Activated naive CD8-positive, alpha-beta T cell treated with anti-CD3 and anti-CD28 coated beads for 36 hours (primary cell): ENCODE measurements around the gene TMA16. TPM values are rescaled to one million over a fixed set of nuclear protein-coding genes. Genes with fewer than 3 reads are reported as not detected.

ENCODE experiments used
- DNase-seq: peaks from one replicate; pipeline ENCODE4 v3.0.0; 2021
- H3K27ac Mint-ChIP-seq: one replicate; pipeline ENCODE4 v1.8.0; 2022; ENCODE audit warnings: mild to moderate bottlenecking, moderate library complexity, mixed read lengths
- H3K27me3 Mint-ChIP-seq: one replicate; pipeline ENCODE4 v1.8.0; 2022; ENCODE audit warnings: mild to moderate bottlenecking, mixed read lengths
- H3K36me3 Mint-ChIP-seq: one replicate; pipeline ENCODE4 v1.8.0; 2021; ENCODE audit warnings: mild to moderate bottlenecking, mixed read lengths
- H3K4me1 Mint-ChIP-seq: one replicate; pipeline ENCODE4 v1.8.0; 2021; ENCODE audit warnings: mixed read lengths
- H3K4me3 Mint-ChIP-seq: one replicate; pipeline ENCODE4 v1.8.0; 2022; ENCODE audit warnings: mild to moderate bottlenecking, moderate library complexity, mixed read lengths
- H3K9me3 Mint-ChIP-seq: one replicate; pipeline ENCODE4 v1.8.0; 2022; ENCODE audit warnings: mixed read lengths
- total RNA-seq, 2 experiments: library from RNA; stranded (reverse); gene quantifications; one replicate each; pipeline ENCODE4 v1.2.3, GENCODE V29; 2021

The TMA16 gene
- total RNA-seq, 2 experiments from 2014 or later, result 48.4 to 57.4 TPM

- Mint-ChIP-seq H3K27ac (no peak overlapping the region), H3K27me3 (no peaks in the 10 kb centered on the region), H3K4me3 (no peak overlapping the region), H3K36me3 (peaks cover 3% of the 10 kb centered on the region), H3K9me3 (no peaks in the 10 kb centered on the region), H3K4me1 (no peaks in the 10 kb centered on the region)
- DNase-seq, result no peak
Measured at GRCh38 chr4:163540448-163540847, 46.0 kb downstream of the TMA16 start.

GRCh38 chr4:163540977-163541376 lies 46.5 kb downstream of the TMA16 start:
- Mint-ChIP-seq H3K27me3 (no peaks in the 10 kb centered on the region), H3K27ac (no peak overlapping the region), H3K9me3 (no peaks in the 10 kb centered on the region), H3K36me3 (peaks cover 3% of the 10 kb centered on the region), H3K4me3 (no peak overlapping the region), H3K4me1 (no peaks in the 10 kb centered on the region)
- no peak for DNase-seq

GRCh38 chr4:163542275-163542674 lies 47.8 kb downstream of the TMA16 start:
- Mint-ChIP-seq H3K4me1 (no peaks in the 10 kb centered on the region), H3K27ac (no peak overlapping the region)

GRCh38 chr4:163544407-163545038 lies 50.0 kb downstream of the TMA16 start:
- no peaks in the 10 kb centered on the region for H3K9me3 Mint-ChIP-seq
- no peaks in the 10 kb centered on the region for H3K27me3 Mint-ChIP-seq
- H3K4me1 Mint-ChIP-seq, result no peaks in the 10 kb centered on the region
- peak; percentile 51 for DNase-seq
- no peaks in the 10 kb centered on the region for H3K36me3 Mint-ChIP-seq
- no peak overlapping the region for H3K4me3 Mint-ChIP-seq
- no peak overlapping the region for H3K27ac Mint-ChIP-seq

More at GRCh38 chr4:163542275-163542674, 47.8 kb downstream of the TMA16 start:
- no peak for DNase-seq
- Mint-ChIP-seq H3K9me3 (no peaks in the 10 kb centered on the region), H3K4me3 (no peak overlapping the region), H3K36me3 (peaks cover 3% of the 10 kb centered on the region), H3K27me3 (no peaks in the 10 kb centered on the region)

GRCh38 chr4:163548481-163549243 lies 54.2 kb downstream of the TMA16 start:
- Mint-ChIP-seq H3K36me3 (no peaks in the 10 kb centered on the region), H3K9me3 (no peaks in the 10 kb centered on the region), H3K4me1 (peaks cover 3% of the 10 kb centered on the region), H3K27me3 (no peaks in the 10 kb centered on the region), H3K4me3 (no peak overlapping the region), H3K27ac (no peak overlapping the region)
- peak; percentile 8 for DNase-seq

GRCh38 chr4:163550869-163551267 lies 56.4 kb downstream of the TMA16 start:
- H3K27me3 Mint-ChIP-seq, result no peaks in the 10 kb centered on the region
- no peaks in the 10 kb centered on the region for H3K36me3 Mint-ChIP-seq
- no peak overlapping the region for H3K27ac Mint-ChIP-seq
- no peak for DNase-seq
- no peak overlapping the region for H3K4me3 Mint-ChIP-seq
- no peaks in the 10 kb centered on the region for H3K9me3 Mint-ChIP-seq
- peaks cover 6% of the 10 kb centered on the region for H3K4me1 Mint-ChIP-seq

- no peaks in the 10 kb centered on the region for H3K36me3 Mint-ChIP-seq
- no peak for DNase-seq
- H3K27ac Mint-ChIP-seq, result no peak overlapping the region
- H3K27me3 Mint-ChIP-seq, result no peaks in the 10 kb centered on the region
- no peaks in the 10 kb centered on the region for H3K9me3 Mint-ChIP-seq
- H3K4me1 Mint-ChIP-seq, result peaks cover 13% of the 10 kb centered on the region
- H3K4me3 Mint-ChIP-seq, result no peak overlapping the region
Measured at GRCh38 chr4:163553146-163553545, 58.7 kb downstream of the TMA16 start.

GRCh38 chr4:163554870-163555465 lies 60.5 kb downstream of the TMA16 start:
- Mint-ChIP-seq H3K4me1 (peaks cover 25% of the 10 kb centered on the region), H3K27me3 (no peaks in the 10 kb centered on the region)

GRCh38 chr4:163556177-163556576 lies 61.7 kb downstream of the TMA16 start:
- Mint-ChIP-seq H3K27me3 (no peaks in the 10 kb centered on the region), H3K4me3 (no peak overlapping the region), H3K36me3 (peaks cover 2% of the 10 kb centered on the region), H3K27ac (no peak overlapping the region), H3K9me3 (peaks cover 10% of the 10 kb centered on the region), H3K4me1 (peaks cover 22% of the 10 kb centered on the region)
- DNase-seq, result no peak

More at GRCh38 chr4:163554870-163555465, 60.5 kb downstream of the TMA16 start:
- no peak for DNase-seq
- Mint-ChIP-seq H3K36me3 (peaks cover 2% of the 10 kb centered on the region), H3K4me3 (no peak overlapping the region), H3K27ac (no peak overlapping the region), H3K9me3 (peaks cover 3% of the 10 kb centered on the region)

GRCh38 chr4:163556650-163557391 lies 62.3 kb downstream of the TMA16 start:
- H3K9me3 Mint-ChIP-seq, result peaks cover 12% of the 10 kb centered on the region
- no peaks in the 10 kb centered on the region for H3K27me3 Mint-ChIP-seq
- no peak overlapping the region for H3K27ac Mint-ChIP-seq
- H3K36me3 Mint-ChIP-seq, result peaks cover 2% of the 10 kb centered on the region
- H3K4me1 Mint-ChIP-seq, result peaks cover 22% of the 10 kb centered on the region
- DNase-seq, result no peak
- H3K4me3 Mint-ChIP-seq, result no peak overlapping the region

- H3K36me3 Mint-ChIP-seq, result peaks cover 5% of the 10 kb centered on the region
- no peak overlapping the region for H3K4me3 Mint-ChIP-seq
- no peak for DNase-seq
- peak overlapping the region; percentile 17 for H3K27ac Mint-ChIP-seq
- H3K27me3 Mint-ChIP-seq, result no peaks in the 10 kb centered on the region
- peaks cover 13% of the 10 kb centered on the region for H3K9me3 Mint-ChIP-seq
- peaks cover 22% of the 10 kb centered on the region for H3K4me1 Mint-ChIP-seq
Measured at GRCh38 chr4:163558539-163559044, 64.1 kb downstream of the TMA16 start.

- Mint-ChIP-seq H3K4me3 (no peak overlapping the region), H3K27ac (no peak overlapping the region), H3K27me3 (no peaks in the 10 kb centered on the region), H3K4me1 (peaks cover 16% of the 10 kb centered on the region), H3K36me3 (peaks cover 5% of the 10 kb centered on the region), H3K9me3 (peaks cover 13% of the 10 kb centered on the region)
- DNase-seq, result no peak
Measured at GRCh38 chr4:163562496-163562895, 68.0 kb downstream of the TMA16 start.

- H3K27ac Mint-ChIP-seq, result no peak overlapping the region
- no peak overlapping the region for H3K4me3 Mint-ChIP-seq
- H3K9me3 Mint-ChIP-seq, result peaks cover 13% of the 10 kb centered on the region
- H3K27me3 Mint-ChIP-seq, result no peaks in the 10 kb centered on the region
- H3K36me3 Mint-ChIP-seq, result peaks cover 5% of the 10 kb centered on the region
- DNase-seq, result no peak
- H3K4me1 Mint-ChIP-seq, result peaks cover 7% of the 10 kb centered on the region
Measured at GRCh38 chr4:163563592-163563991, 69.1 kb downstream of the TMA16 start.

- DNase-seq, result no peak
- Mint-ChIP-seq H3K27ac (no peak overlapping the region), H3K36me3 (peaks cover 5% of the 10 kb centered on the region), H3K27me3 (no peaks in the 10 kb centered on the region), H3K4me3 (no peak overlapping the region), H3K4me1 (peaks cover under 1% of the 10 kb centered on the region), H3K9me3 (peaks cover 12% of the 10 kb centered on the region)
Measured at GRCh38 chr4:163564221-163564720, 69.8 kb downstream of the TMA16 start.
